Upper lobe of left lung (tissue), 6 donors: ENCODE results near the gene GNA12. TPM values are rescaled to one million over a fixed set of nuclear protein-coding genes. Genes with fewer than 3 reads are reported as not detected.

Source experiments
- ATAC-seq, 2 donors: fragments of 200-7000 bp; cut with Tn5 transposase; one replicate each; pipeline ENCODE4 v1.9.1; 2022; ENCODE audit warnings: mild to moderate bottlenecking in 2 of 2, moderate library complexity in 2 of 2; ENCODE audit not compliant: low FRiP score in 2 of 2
- DNase-seq, 2 donors: peaks; one replicate each; pipeline ENCODE4 v3.0.0-alpha.2; 2019 to 2020
- H3K27ac ChIP-seq, 4 donors: fragments of 200-600 bp; sonication (generic); one replicate each; pipeline ENCODE4 v1.5.1; 2016 to 2019
- H3K27me3 ChIP-seq, 4 donors: fragments of 200-600 bp; sonication (generic); one replicate each; pipeline ENCODE4 v1.5.1; 2017 to 2019
- H3K36me3 ChIP-seq, 4 donors: fragments of 200-600 bp; sonication (generic); one replicate each; pipeline ENCODE4 v1.5.1; 2016 to 2019
- H3K4me1 ChIP-seq, 4 donors: fragments of 200-600 bp; sonication (generic); one replicate each; pipeline ENCODE4 v1.5.1; 2018 to 2019
- H3K4me3 ChIP-seq, 4 donors: fragments of 200-600 bp; sonication (generic); one replicate each; pipeline ENCODE4 v1.5.1; 2017 to 2019; ENCODE audit warnings: mild to moderate bottlenecking in 2 of 4, moderate library complexity in 1 of 4
- H3K9me3 ChIP-seq, 4 donors: fragments of 200-600 bp; sonication (generic); one replicate each; pipeline ENCODE4 v1.5.1; 2018 to 2019
- CTCF ChIP-seq, 6 experiments: fragments of 450-650 bp in 4 of 6; fragments of 200-600 bp in 2 of 6; sonication (generic) in 2 of 6; IDR thresholded peaks; one replicate each; pipeline ENCODE4 v1.5.1; 2016 to 2019; ENCODE audit warnings: antibody characterized with exemption in 6 of 6
- EP300 ChIP-seq, 4 donors: sonication (generic); formaldehyde crosslinking; IDR thresholded peaks; one replicate each; pipeline ENCODE4 v1.5.1; 2017; ENCODE audit warnings: antibody characterized with exemption in 4 of 4, control low read depth in 2 of 4
- POLR2A ChIP-seq, 4 donors: fragments of 450-650 bp; IDR thresholded peaks; one replicate each; pipeline ENCODE4 v1.5.1; 2016 to 2017; ENCODE audit warnings: antibody characterized with exemption in 4 of 4, mild to moderate bottlenecking in 2 of 4
- POLR2AphosphoS5 ChIP-seq, 2 donors: sonication (generic); formaldehyde crosslinking; IDR thresholded peaks; one replicate each; pipeline ENCODE4 v1.5.1; 2017; ENCODE audit warnings: antibody characterized with exemption in 2 of 2
- WGBS, 2 donors: methylation state at CpG; one replicate each; pipeline ENCODE4 v1.1.5; 2017 to 2018; 5-methylcytosine and 5-hydroxymethylcytosine counted together
- total RNA-seq, 6 donors: library from RNA; depleted of rRNA in 4 of 6; stranded (reverse); fragments of >200 nt in 4 of 6; gene quantifications; one replicate each; pipeline versions ENCODE4 v1.1.0 to v1.2.1, GENCODE V29; 2016 to 2021
- donor health status: DM: no; HTN: no; CAD: no; lungs with moderate emphysema.
- donor health status: DM: no; HTN: yes; CAD: no; lungs with severe emphysema.

The GNA12 gene
- total RNA-seq, 6 donors from 2014 or later: 24.0 to 52.3 (median 35.7) TPM

DNA sequence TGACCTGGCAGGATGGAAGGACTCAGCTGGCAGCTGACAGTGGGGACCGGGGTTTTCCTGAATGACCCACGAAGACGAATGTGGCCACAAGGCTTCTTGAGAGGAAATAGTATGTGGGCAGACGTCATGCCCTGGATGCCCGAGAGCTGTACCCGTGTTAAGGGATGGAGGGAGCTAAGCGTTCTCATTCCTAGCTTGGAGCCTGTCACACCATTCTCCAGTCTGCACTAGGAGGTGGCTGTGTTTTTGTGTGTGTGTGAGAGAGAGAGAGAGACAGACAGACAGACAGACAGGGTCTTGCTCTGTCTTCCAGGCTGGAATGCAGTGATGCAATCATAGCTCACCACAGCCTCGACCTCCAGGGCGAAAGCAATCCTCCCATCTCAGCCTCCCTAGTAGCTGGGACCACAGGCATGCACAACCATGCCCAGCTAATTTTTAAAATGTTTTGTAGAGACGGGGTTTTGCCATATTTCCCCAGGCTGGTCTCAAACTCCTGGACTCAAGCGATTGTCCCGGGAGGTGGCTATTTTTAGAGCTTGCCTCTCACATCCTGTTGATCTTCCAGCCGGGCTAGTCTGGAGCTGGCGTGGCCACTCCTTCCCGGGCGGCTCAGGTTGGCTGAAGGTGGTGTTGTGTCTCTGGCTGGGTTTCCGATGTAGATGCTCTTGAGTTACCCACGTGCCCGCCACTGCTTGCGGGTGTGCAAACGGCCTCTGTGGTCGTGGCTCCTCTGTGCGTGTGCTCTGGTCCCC lies 154.0 kb downstream of the GNA12 start:
- H3K36me3 ChIP-seq: no peaks in the 10 kb centered on the region
- peaks cover 0 to 26% (median 19%) of the 10 kb centered on the region in 4 donors for H3K27me3 ChIP-seq

GRCh38 chr7:2689343-2689847 lies 154.7 kb downstream of the GNA12 start:
- H3K4me1 ChIP-seq: peaks cover 19 to 25% (median 22%) of the 10 kb centered on the region in 4 donors
- peak overlapping the region in 1 of 4 donors; percentile 36 for H3K4me3 ChIP-seq
- WGBS, 2 donors: 71 to 72% methylated on average over 13 to 16 of the region's 16 CpGs
- DNase-seq (no peak), ATAC-seq (no peak)
- no peaks in the 10 kb centered on the region for H3K9me3 ChIP-seq
- H3K36me3 ChIP-seq: no peaks in the 10 kb centered on the region
- no peak overlapping the region for H3K27ac ChIP-seq
- H3K27me3 ChIP-seq: peaks cover 0 to 26% (median 19%) of the 10 kb centered on the region in 4 donors
- TF ChIP-seq POLR2A (IDR thresholded peaks at IDR 0.05) (no peak), CTCF (IDR thresholded peaks at IDR 0.05) (no peak)

More for the DNA sequence above, 154.0 kb downstream of the GNA12 start:
- no peak for TF ChIP-seq POLR2A (IDR thresholded peaks at IDR 0.05)
- no peak for TF ChIP-seq EP300 (IDR thresholded peaks at IDR 0.05)
- no peak for TF ChIP-seq CTCF (IDR thresholded peaks at IDR 0.05)
- no peak for TF ChIP-seq POLR2AphosphoS5 (IDR thresholded peaks at IDR 0.05)
- no peak overlapping the region for H3K4me3 ChIP-seq
- H3K4me1 ChIP-seq: peaks cover 19 to 25% (median 22%) of the 10 kb centered on the region in 4 donors
- no peak for ATAC-seq
- no peak for DNase-seq
- H3K27ac ChIP-seq: no peak overlapping the region
- H3K9me3 ChIP-seq: no peaks in the 10 kb centered on the region
- WGBS, 2 donors: 48 to 50% methylated on average over 19 to 23 of the region's 23 CpGs

GRCh38 chr7:2688409-2689342 lies 155.4 kb downstream of the GNA12 start:
- 17 to 35% methylated on average over 7 to 32 of the region's 62 CpGs for WGBS, 2 donors
- peak in 1 of 2 donors; percentile 7 for ATAC-seq
- H3K27me3 ChIP-seq: peaks cover 0 to 26% (median 19%) of the 10 kb centered on the region in 4 donors

DNA sequence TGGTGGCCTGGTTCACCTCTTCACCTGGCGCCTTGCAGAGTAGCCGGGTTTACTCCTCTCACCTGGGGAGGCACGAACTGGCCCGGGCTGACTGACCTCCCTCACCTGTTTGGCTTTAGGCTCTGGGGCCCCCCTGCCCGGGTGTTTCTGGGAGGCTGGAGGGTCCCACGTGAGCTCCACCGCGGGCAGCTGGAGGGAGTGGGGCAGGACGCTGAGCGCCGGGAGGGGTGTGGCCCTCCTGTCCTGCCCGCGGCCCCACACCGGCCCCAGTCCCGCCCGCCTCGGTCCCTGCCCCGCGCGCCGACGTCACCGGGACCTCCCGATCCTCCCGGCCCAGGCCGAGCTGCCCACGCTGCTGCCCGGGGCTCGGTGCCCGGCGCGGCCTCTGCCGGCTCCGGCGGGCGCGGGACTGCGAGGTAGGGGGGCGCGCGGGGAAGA lies 156.2 kb downstream of the GNA12 start, which contains the start of gene AMZ1:
AMZ1 (plus strand) TSS at position 322 of the 438 bp plus-strand sequence. CDS start 12,250 bp downstream, outside the sequence.
- Histone ChIP-seq H3K9me3 (no peaks in the 10 kb centered on the region), H3K4me1 (peaks cover 19 to 25% (median 22%) of the 10 kb centered on the region in 4 donors), H3K4me3 (peak within 1 kb of the TSS in 3 of 4 donors; percentile 15 to 36 (median 26)), H3K36me3 (no peaks in the 10 kb centered on the region), H3K27me3 (peaks cover 0 to 26% (median 19%) of the 10 kb centered on the region in 4 donors), H3K27ac (no peak within 1 kb of the TSS)
- 16% methylated on average over 6 of the region's 41 CpGs; no CpG with 5 or more reads in 1 of the 2 donors for WGBS, 2 donors
- peak in 1 of 2 donors; percentile 86 for DNase-seq
- ATAC-seq: peak in 1 of 2 donors; percentile 48
- TF ChIP-seq CTCF (IDR thresholded peaks at IDR 0.05): no peak
- no peak for TF ChIP-seq POLR2A (IDR thresholded peaks at IDR 0.05)
- TF ChIP-seq EP300 (IDR thresholded peaks at IDR 0.05): no peak
- TF ChIP-seq POLR2AphosphoS5 (IDR thresholded peaks at IDR 0.05): no peak

More at GRCh38 chr7:2688409-2689342, 155.4 kb downstream of the GNA12 start:
- TF ChIP-seq EP300 (IDR thresholded peaks at IDR 0.05) (no peak), POLR2A (IDR thresholded peaks at IDR 0.05) (no peak), CTCF (IDR thresholded peaks at IDR 0.05) (no peak), POLR2AphosphoS5 (IDR thresholded peaks at IDR 0.05) (no peak)
- Histone ChIP-seq H3K36me3 (no peaks in the 10 kb centered on the region), H3K27ac (no peak overlapping the region), H3K4me3 (peak overlapping the region in 3 of 4 donors; percentile 15 to 36 (median 26)), H3K9me3 (no peaks in the 10 kb centered on the region), H3K4me1 (peaks cover 19 to 25% (median 22%) of the 10 kb centered on the region in 4 donors)
- DNase-seq: peak in 1 of 2 donors; percentile 74
